CD4-positive, CD25-positive, alpha-beta regulatory T cell (primary cell): ENCODE measurements around the gene AGFG2. TPM values are rescaled to one million over a fixed set of nuclear protein-coding genes. Genes with fewer than 3 reads are reported as not detected.

Experiments
- ATAC-seq, 2 donors: fragments of 150-1000 bp; cut with Tn5 transposase; one replicate each; pipeline ENCODE4 v1.10.0; 2021; ENCODE audit warnings: low read depth in 2 of 2, moderate number of reproducible peaks in 2 of 2, moderate library complexity in 1 of 2
- DNase-seq, 3 donors: peaks; one replicate each; pipeline versions ENCODE4 v3.0.0 to v3.0.0-alpha.2; 2012 to 2022; ENCODE audit warnings: mixed read lengths in 1 of 3
- H3K27ac ChIP-seq: one replicate; pipeline ENCODE4 v1.7.0; 2013; ENCODE audit warnings: mild to moderate bottlenecking, low read length; ENCODE audit not compliant: insufficient read depth, poor library complexity, severe bottlenecking
- H3K27me3 ChIP-seq: one replicate; pipeline ENCODE4 v1.7.0; 2013; ENCODE audit warnings: low read length; ENCODE audit not compliant: control insufficient read depth, insufficient read depth
- H3K36me3 ChIP-seq: one replicate; pipeline ENCODE4 v1.7.0; 2013; ENCODE audit warnings: mild to moderate bottlenecking, low read length, moderate library complexity; ENCODE audit not compliant: control insufficient read depth, insufficient read depth
- H3K4me1 ChIP-seq: 2 replicates; pipeline ENCODE4 v1.7.0; 2013; ENCODE audit warnings: mild to moderate bottlenecking, low read length; ENCODE audit not compliant: insufficient read depth, control insufficient read depth, poor library complexity, severe bottlenecking
- H3K4me3 ChIP-seq: one replicate; pipeline ENCODE4 v1.7.0; 2013; ENCODE audit warnings: low read depth, mild to moderate bottlenecking, low read length, moderate library complexity
- H3K9me3 ChIP-seq, 2 experiments: 1 replicate in 1 of 2; 2 replicates in 1 of 2; pipeline ENCODE4 v1.7.0; 2013; ENCODE audit warnings: low read length in 2 of 2, mild to moderate bottlenecking in 1 of 2, moderate library complexity in 1 of 2; ENCODE audit not compliant: control insufficient read depth in 2 of 2
- H3K27ac Mint-ChIP-seq, 3 donors: one replicate each; pipeline ENCODE4 v1.8.0; 2020 to 2022; ENCODE audit warnings: mild to moderate bottlenecking in 3 of 3, mixed read lengths in 3 of 3, moderate library complexity in 2 of 3
- H3K27me3 Mint-ChIP-seq: one replicate; pipeline ENCODE4 v1.8.0; 2022; ENCODE audit warnings: mild to moderate bottlenecking, mixed read lengths
- H3K36me3 Mint-ChIP-seq: one replicate; pipeline ENCODE4 v1.8.0; 2020; ENCODE audit warnings: mixed read lengths
- H3K4me1 Mint-ChIP-seq, 4 donors: one replicate each; pipeline ENCODE4 v1.8.0; 2020 to 2022; ENCODE audit warnings: mixed read lengths in 4 of 4, mild to moderate bottlenecking in 1 of 4
- H3K4me3 Mint-ChIP-seq, 4 donors: one replicate each; pipeline ENCODE4 v1.8.0; 2020 to 2022; ENCODE audit warnings: mild to moderate bottlenecking in 4 of 4, mixed read lengths in 4 of 4, moderate library complexity in 3 of 4
- H3K9me3 Mint-ChIP-seq, 7 donors: one replicate each; pipeline ENCODE4 v1.8.0; 2020 to 2022; ENCODE audit warnings: mixed read lengths in 7 of 7, mild to moderate bottlenecking in 3 of 7, moderate library complexity in 2 of 7
- polyA plus RNA-seq, 4 donors: library from polyadenylated mRNA; unstranded; fragments of 300-500 nt; fragmentation: Illumina TruSeq; gene quantifications; one replicate each; pipeline ENCODE4 v1.2.3, GENCODE V29; 2021
- total RNA-seq: library from RNA; stranded (reverse); gene quantifications from one replicate; pipeline ENCODE4 v1.2.3, GENCODE V29; 2022

Gene AGFG2
- total and polyA plus RNA-seq, 5 donors from 2014 or later, result 11.7 to 40.8 (median 17.3) TPM

DNA sequence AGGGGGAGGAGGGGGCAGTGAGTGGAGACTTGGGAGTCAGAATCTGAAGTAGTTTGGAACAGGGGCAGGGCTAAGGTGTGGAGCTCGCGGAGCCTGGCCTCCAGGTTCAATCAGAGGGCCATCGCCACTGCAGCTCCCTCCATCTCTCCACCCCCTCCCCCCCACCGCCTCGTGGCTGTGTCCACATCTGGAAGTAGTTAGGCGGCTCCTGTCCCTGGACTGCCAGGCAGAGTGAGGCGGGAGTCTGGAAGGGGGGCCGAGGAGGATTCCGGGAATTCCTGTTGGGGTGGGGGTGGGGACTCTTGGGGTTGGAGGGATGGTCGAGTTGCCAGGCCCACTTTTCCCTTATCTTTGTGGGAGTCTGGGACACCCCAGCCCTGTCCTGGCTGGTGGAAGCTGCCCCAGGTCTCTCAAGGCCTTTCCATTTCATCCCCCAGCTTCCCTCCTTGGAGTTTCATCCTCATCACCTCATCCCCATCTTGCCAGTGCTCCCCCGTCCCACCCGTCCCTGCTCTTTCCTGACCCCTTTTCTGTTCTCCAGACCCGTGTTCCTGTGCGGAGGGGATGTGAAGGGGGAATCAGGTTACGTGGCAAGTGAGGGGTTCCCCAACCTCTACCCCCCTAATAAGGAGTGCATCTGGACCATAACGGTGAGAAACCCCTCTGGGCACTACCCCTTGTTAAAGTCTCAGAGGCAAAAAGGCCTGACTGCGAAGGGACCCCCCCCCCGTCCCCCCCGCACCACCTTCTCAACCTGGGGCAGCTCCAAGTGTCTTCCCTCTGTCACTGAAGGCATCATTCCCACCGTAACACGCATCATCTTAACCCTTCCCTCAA lies 64.1 kb downstream of the AGFG2 start:
- H3K9me3 ChIP-seq, result no peaks in the 10 kb centered on the region
- H3K36me3 ChIP-seq, result no peaks in the 10 kb centered on the region
- peak overlapping the region; percentile 63 for H3K27ac ChIP-seq
- Mint-ChIP-seq H3K27ac (peak overlapping the region in 2 of 3 donors; percentile 52 to 88), H3K4me3 (peak overlapping the region; percentile 82 to 93 (median 86)), H3K9me3 (peaks cover 0 to 2% (median 0%) of the 10 kb centered on the region in 7 donors), H3K4me1 (peaks cover 3 to 35% (median 14%) of the 10 kb centered on the region in 4 donors), H3K27me3 (peaks cover 17% of the 10 kb centered on the region), H3K36me3 (no peaks in the 10 kb centered on the region)
- H3K4me1 ChIP-seq, result peaks cover 30% of the 10 kb centered on the region
- peak overlapping the region; percentile 7 for H3K4me3 ChIP-seq
- ATAC-seq (no peak), DNase-seq (no peak)
- no peaks in the 10 kb centered on the region for H3K27me3 ChIP-seq

DNA sequence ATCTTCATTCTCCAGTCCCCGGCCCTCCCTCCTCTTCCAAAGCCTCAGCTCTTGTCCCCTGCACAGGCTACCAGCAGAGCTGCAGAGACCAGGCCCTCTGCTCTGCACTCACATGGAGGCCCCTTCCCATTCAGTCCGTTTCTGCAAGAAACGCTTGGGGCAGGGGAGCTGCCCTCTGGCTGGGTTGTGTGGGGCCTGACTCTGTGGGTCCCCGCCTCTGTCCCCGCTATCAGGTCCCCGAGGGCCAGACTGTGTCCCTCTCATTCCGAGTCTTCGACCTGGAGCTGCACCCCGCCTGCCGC lies 64.7 kb downstream of the AGFG2 start:
- Mint-ChIP-seq H3K27me3 (peaks cover 19% of the 10 kb centered on the region), H3K4me1 (peaks cover 0 to 31% (median 11%) of the 10 kb centered on the region in 4 donors), H3K4me3 (peak overlapping the region; percentile 82 to 93 (median 86)), H3K27ac (peak overlapping the region; percentile 52 to 94 (median 88)), H3K36me3 (no peaks in the 10 kb centered on the region), H3K9me3 (peaks cover 0 to 2% (median 0%) of the 10 kb centered on the region in 7 donors)
- no peaks in the 10 kb centered on the region for H3K9me3 ChIP-seq
- H3K4me3 ChIP-seq, result peak overlapping the region; percentile 7
- peak; percentile 2 to 4 for ATAC-seq
- DNase-seq, result no peak
- no peaks in the 10 kb centered on the region for H3K36me3 ChIP-seq
- H3K4me1 ChIP-seq, result peaks cover 30% of the 10 kb centered on the region
- H3K27me3 ChIP-seq, result no peaks in the 10 kb centered on the region
- H3K27ac ChIP-seq, result peak overlapping the region; percentile 63

DNA sequence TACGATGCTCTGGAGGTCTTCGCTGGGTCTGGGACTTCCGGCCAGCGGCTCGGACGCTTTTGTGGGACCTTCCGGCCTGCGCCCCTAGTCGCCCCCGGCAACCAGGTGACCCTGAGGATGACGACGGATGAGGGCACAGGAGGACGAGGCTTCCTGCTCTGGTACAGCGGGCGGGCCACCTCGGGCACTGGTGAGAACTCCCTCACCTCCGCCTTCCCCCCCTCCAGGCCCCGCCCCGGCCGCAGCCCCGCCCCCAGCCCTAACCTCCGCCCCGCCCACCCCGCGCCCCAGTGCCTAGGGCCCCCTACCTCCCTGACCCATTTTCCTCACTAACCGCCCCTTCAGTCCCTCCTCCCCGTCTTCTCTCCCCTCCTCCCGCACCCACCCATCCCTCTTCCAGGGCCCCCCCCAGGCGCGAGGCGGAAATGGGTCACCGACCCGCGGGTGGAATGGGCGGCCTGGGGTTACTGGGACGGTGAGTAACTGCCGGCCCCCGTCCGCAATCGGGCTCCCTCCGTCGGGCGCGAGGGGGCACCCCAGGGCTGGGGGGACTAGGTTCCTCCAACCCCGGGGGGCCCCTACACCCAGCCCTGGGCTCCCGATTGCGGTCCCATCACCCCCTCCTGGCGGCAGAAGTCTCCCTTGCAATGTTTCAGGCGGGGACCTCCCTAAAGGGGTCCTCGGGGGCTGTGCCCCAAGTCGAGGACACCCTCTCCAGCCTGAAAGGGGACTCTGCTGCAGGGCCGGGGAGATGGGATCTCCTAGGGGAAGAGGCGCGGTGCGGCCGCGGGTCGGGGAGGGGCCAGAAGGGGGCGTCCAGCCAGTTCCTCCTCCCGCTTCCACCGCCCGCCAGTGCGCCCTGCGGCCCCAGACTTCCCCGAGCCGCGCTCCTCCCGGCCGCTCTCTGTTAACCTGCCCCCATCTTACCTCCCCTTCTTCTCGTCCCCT lies 65.3 kb downstream of the AGFG2 start:
- H3K9me3 Mint-ChIP-seq, result peaks cover 0 to 2% (median 0%) of the 10 kb centered on the region in 7 donors
- peak overlapping the region; percentile 52 to 94 (median 88) for H3K27ac Mint-ChIP-seq
- peak; percentile 66 to 83 (median 76) for DNase-seq
- Histone ChIP-seq H3K4me3 (peak overlapping the region; percentile 7), H3K27me3 (no peaks in the 10 kb centered on the region), H3K27ac (peak overlapping the region; percentile 63), H3K9me3 (no peaks in the 10 kb centered on the region), H3K36me3 (no peaks in the 10 kb centered on the region), H3K4me1 (peaks cover 30% of the 10 kb centered on the region)
- H3K27me3 Mint-ChIP-seq, result peaks cover 19% of the 10 kb centered on the region
- H3K4me3 Mint-ChIP-seq, result peak overlapping the region; percentile 82 to 93 (median 88)
- peaks cover 0 to 31% (median 11%) of the 10 kb centered on the region in 4 donors for H3K4me1 Mint-ChIP-seq
- no peaks in the 10 kb centered on the region for H3K36me3 Mint-ChIP-seq
- ATAC-seq, result peak; percentile 73 to 76

DNA sequence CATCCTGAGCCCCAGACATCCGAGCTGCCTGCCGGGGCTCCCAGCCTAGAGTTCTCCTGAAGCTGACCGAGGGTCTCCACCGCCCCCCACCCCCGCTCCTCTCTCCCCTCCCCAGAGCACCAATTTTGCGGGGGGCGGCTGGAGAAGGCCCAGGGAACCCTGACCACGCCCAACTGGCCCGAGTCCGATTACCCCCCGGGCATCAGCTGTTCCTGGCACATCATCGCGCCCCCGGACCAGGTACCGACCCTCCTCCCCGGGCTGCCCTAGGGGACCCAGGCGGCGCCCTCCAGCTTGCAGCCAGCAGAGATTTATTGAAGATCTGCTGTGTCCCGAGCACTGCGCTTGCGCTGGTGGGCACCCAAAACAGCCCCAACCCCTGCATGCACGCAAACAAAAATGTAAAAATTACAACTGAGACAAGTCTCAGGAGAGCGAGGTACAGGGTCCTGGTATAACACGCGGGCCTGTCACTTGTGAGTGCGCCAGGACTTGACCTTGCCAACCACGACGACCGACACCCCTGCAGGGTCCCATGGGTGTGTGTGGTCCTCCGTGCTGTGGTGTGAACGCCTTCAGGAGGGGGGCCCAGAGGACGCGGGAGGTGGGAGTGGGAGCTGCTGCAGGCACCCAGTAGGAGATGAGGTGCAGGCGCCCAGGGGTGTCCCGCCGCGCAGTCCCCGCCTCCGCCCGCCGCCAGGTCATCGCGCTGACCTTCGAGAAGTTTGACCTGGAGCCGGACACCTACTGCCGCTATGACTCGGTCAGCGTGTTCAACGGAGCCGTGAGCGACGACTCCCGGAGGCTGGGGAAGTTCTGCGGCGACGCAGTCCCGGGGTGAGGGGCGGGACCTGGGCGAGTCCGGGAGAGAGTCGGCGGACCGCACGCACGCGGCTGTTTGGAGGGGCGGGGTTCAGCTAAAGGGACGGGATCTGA lies 66.2 kb downstream of the AGFG2 start:
- DNase-seq (peak; percentile 27 to 47 (median 42)), ATAC-seq (peak in 1 of 2 donors; percentile 8)
- peaks cover 19% of the 10 kb centered on the region for H3K27me3 Mint-ChIP-seq
- peaks cover 4 to 31% (median 11%) of the 10 kb centered on the region in 4 donors for H3K4me1 Mint-ChIP-seq
- H3K4me1 ChIP-seq, result peaks cover 30% of the 10 kb centered on the region
- peak overlapping the region; percentile 54 to 80 (median 66) for H3K27ac Mint-ChIP-seq
- H3K27me3 ChIP-seq, result no peaks in the 10 kb centered on the region
- no peak overlapping the region for H3K27ac ChIP-seq
- no peaks in the 10 kb centered on the region for H3K36me3 Mint-ChIP-seq
- H3K4me3 ChIP-seq, result no peak overlapping the region
- no peaks in the 10 kb centered on the region for H3K36me3 ChIP-seq
- no peaks in the 10 kb centered on the region for H3K9me3 ChIP-seq
- H3K4me3 Mint-ChIP-seq, result peak overlapping the region; percentile 82 to 93 (median 88)
- H3K9me3 Mint-ChIP-seq, result peaks cover 0 to 2% (median 0%) of the 10 kb centered on the region in 7 donors

DNA sequence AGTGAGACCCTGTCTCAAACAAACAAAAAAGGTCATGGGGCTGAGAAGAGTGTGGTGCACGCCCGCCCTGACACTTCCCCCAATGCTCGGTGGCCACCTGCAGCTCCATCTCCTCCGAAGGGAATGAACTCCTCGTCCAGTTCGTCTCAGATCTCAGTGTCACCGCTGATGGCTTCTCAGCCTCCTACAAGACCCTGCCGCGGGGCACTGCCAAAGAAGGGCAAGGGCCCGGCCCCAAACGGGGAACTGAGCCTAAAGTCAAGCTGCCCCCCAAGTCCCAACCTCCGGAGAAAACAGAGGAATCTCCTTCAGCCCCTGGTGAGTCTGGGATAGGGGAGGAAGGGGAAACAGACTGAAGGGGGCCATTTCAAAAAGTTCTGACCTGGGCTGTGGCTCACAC lies 67.3 kb downstream of the AGFG2 start:
- no peak overlapping the region for H3K27ac Mint-ChIP-seq
- H3K9me3 Mint-ChIP-seq, result peaks cover 0 to 2% (median 0%) of the 10 kb centered on the region in 7 donors

DNA sequence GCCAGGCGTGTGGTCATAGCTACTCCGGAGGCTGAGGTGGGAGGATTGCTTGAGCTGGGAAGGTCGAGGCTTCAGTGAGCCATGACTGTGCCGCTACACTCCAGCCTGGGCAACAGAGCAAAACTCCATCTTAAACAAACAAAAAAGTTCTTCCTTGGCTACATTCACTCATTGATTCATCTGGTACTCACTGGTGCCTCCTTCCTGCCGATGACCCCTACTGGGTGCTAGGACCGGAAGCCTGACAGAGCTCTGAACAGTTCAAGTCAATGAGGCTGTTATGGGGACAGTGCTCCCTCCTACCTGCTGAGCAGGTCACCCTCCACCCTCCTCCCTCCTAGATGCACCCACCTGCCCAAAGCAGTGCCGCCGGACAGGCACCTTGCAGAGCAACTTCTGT lies 68.1 kb downstream of the AGFG2 start:
- H3K36me3 Mint-ChIP-seq, result no peaks in the 10 kb centered on the region
- ATAC-seq, result no peak
- Histone ChIP-seq H3K4me1 (peaks cover 35% of the 10 kb centered on the region), H3K27me3 (no peaks in the 10 kb centered on the region), H3K27ac (no peak overlapping the region), H3K9me3 (no peaks in the 10 kb centered on the region), H3K4me3 (no peak overlapping the region), H3K36me3 (no peaks in the 10 kb centered on the region)
- H3K4me3 Mint-ChIP-seq, result peak overlapping the region in 2 of 4 donors; percentile 22 to 82
- no peak overlapping the region for H3K27ac Mint-ChIP-seq
- peaks cover 23% of the 10 kb centered on the region for H3K27me3 Mint-ChIP-seq
- peaks cover 4 to 38% (median 15%) of the 10 kb centered on the region in 4 donors for H3K4me1 Mint-ChIP-seq
- no peaks in the 10 kb centered on the region for H3K9me3 Mint-ChIP-seq
- DNase-seq, result no peak

More for the DNA sequence above, 67.3 kb downstream of the AGFG2 start:
- no peak for ATAC-seq
- no peaks in the 10 kb centered on the region for H3K9me3 ChIP-seq
- Mint-ChIP-seq H3K4me3 (peak overlapping the region; percentile 58 to 82 (median 74)), H3K4me1 (peaks cover 4 to 34% (median 11%) of the 10 kb centered on the region in 4 donors), H3K27me3 (peaks cover 19% of the 10 kb centered on the region), H3K36me3 (no peaks in the 10 kb centered on the region)
- H3K36me3 ChIP-seq, result no peaks in the 10 kb centered on the region
- H3K27ac ChIP-seq, result no peak overlapping the region
- no peaks in the 10 kb centered on the region for H3K27me3 ChIP-seq
- DNase-seq, result no peak
- no peak overlapping the region for H3K4me3 ChIP-seq
- H3K4me1 ChIP-seq, result peaks cover 30% of the 10 kb centered on the region

DNA sequence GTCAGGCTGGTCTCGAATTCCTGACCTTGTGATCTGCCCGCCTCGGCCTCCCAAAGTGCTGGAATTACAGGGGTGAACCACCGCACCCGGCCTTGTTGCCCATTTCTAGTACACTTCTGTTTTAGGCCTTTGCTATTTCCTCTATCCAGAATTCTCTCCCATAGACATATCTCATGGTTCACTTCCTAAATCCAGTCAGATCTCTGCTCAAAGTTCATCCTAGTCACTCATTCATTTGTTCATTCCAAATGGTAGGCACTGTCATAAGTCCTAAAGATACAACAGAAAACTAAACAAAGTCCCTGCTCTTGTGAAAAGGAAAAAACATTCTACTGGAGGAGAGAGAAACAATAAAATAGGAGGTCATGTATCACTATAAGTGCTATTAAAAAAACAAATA lies 71.0 kb downstream of the AGFG2 start:
- no peaks in the 10 kb centered on the region for H3K36me3 ChIP-seq
- peaks cover 22% of the 10 kb centered on the region for H3K27me3 Mint-ChIP-seq
- H3K36me3 Mint-ChIP-seq, result peaks cover 4% of the 10 kb centered on the region
- H3K9me3 ChIP-seq, result no peaks in the 10 kb centered on the region
- H3K27me3 ChIP-seq, result no peaks in the 10 kb centered on the region
- peaks cover 14 to 40% (median 23%) of the 10 kb centered on the region in 4 donors for H3K4me1 Mint-ChIP-seq
- H3K9me3 Mint-ChIP-seq, result no peaks in the 10 kb centered on the region
- ATAC-seq (no peak), DNase-seq (no peak)
- H3K27ac Mint-ChIP-seq, result no peak overlapping the region
- H3K4me3 ChIP-seq, result no peak overlapping the region
- no peak overlapping the region for H3K27ac ChIP-seq
- H3K4me3 Mint-ChIP-seq, result peak overlapping the region in 2 of 4 donors; percentile 61 to 96
- H3K4me1 ChIP-seq, result peaks cover 35% of the 10 kb centered on the region
